HCT116 (cell line): ENCODE measurements around the gene DPP6. TPM values are rescaled to one million over a fixed set of nuclear protein-coding genes. Genes with fewer than 3 reads are reported as not detected.

Source experiments
- ATAC-seq: fragments of 200-7000 bp; cut with Tn5 transposase; 2 replicates; pipeline ENCODE4 v1.9.1; 2020; ENCODE audit warnings: mild to moderate bottlenecking, moderate library complexity
- BruUV-seq: library from RNA; stranded (reverse); fragments of 400-500 nt; replicated peaks from 2 replicates; lab custom pipeline; 2021; lab: Mats Ljungman, UMichigan
- CTCF ChIA-PET: fragments of 300-600 bp; sonication (Branson Sonifier 250); formaldehyde crosslinking; loops from one replicate; lab custom pipeline; 2021; ENCODE audit warnings: antibody characterized with exemption; lab: Charles Lee
- POLR2A ChIA-PET: fragments of 300-600, 350-600 bp; sonication (Branson Sonifier 250); formaldehyde crosslinking; loops from one replicate; lab custom pipeline; 2021; ENCODE audit warnings: antibody characterized with exemption; lab: Charles Lee
- RAD21 ChIA-PET, 2 experiments: fragments of 300-600 bp; sonication (Branson Sonifier 250); formaldehyde crosslinking; loops; one replicate each; lab custom pipeline; 2023; ENCODE audit warnings: low total read pairs in 2 of 2; ENCODE audit not compliant: uncharacterized antibody in 2 of 2, unreplicated experiment in 2 of 2, low non-redundant PET in 1 of 2; lab: Charles Lee
- DNase-seq: peaks from one replicate; pipeline ENCODE4 v3.0.0-alpha.2; 2010; ENCODE audit warnings: low read depth, low spot score
- H2AFZ ChIP-seq: fragments of 200-600 bp; shearing (Covaris generic), sonication (generic); 2 replicates; pipeline ENCODE4 v1.6.1; 2017; ENCODE audit warnings: low read depth, mixed run types, mixed read lengths, antibody characterized with exemption, low read length; ENCODE audit not compliant: poor library complexity, severe bottlenecking
- H3K27ac ChIP-seq: 2 replicates; pipeline ENCODE4 v1.5.1; 2012; ENCODE audit warnings: low read depth, low read length
- H3K27me3 ChIP-seq: fragments of 200-600 bp; sonication (generic); 2 replicates; pipeline ENCODE4 v1.6.1; 2016; ENCODE audit warnings: mixed run types, low read length, mixed read lengths; ENCODE audit not compliant: insufficient read depth
- H3K36me3 ChIP-seq, 2 experiments: fragments of 200-500 bp in 1 of 2; fragments of 200-600 bp in 1 of 2; sonication (Bioruptor generic) in 1 of 2; sonication (generic) in 1 of 2; 2 replicates each; pipeline versions ENCODE4 v1.5.1 to v1.6.1; 2014 to 2016; ENCODE audit warnings: low read length in 2 of 2, inconsistent platforms in 1 of 2, mixed read lengths in 1 of 2, mixed run types in 1 of 2; ENCODE audit not compliant: insufficient read depth in 2 of 2, control insufficient read depth in 1 of 2
- H3K4me1 ChIP-seq, 2 experiments: fragments of 200-600 bp in 1 of 2; sonication (generic) in 1 of 2; 2 replicates each; pipeline versions ENCODE4 v1.5.1 to v1.6.1; 2012 to 2017; ENCODE audit warnings: low read length in 2 of 2, inconsistent platforms in 1 of 2, mild to moderate bottlenecking in 1 of 2, mixed read lengths in 1 of 2, mixed run types in 1 of 2, moderate library complexity in 1 of 2; ENCODE audit not compliant: insufficient read depth in 2 of 2, control insufficient read depth in 1 of 2
- H3K4me2 ChIP-seq: fragments of 200-600 bp; sonication (generic); 2 replicates; pipeline ENCODE4 v1.6.1; 2017; ENCODE audit warnings: mixed run types, low read length, mixed read lengths
- H3K4me3 ChIP-seq, 2 experiments: fragments of 200-600 bp in 1 of 2; sonication (generic) in 1 of 2; replicated peaks in 1 of 2; 2 replicates each; pipeline ENCODE4 v1.5.1; 2011 to 2016; ENCODE audit warnings: low read length in 2 of 2, control low read depth in 1 of 2, low read depth in 1 of 2, mild to moderate bottlenecking in 1 of 2, mixed read lengths in 1 of 2, mixed run types in 1 of 2
- H3K79me2 ChIP-seq: fragments of 200-600 bp; sonication (generic); 2 replicates; pipeline ENCODE4 v1.6.1; 2017; ENCODE audit warnings: mild to moderate bottlenecking, mixed run types, low read length, moderate library complexity, mixed read lengths; ENCODE audit not compliant: insufficient read depth
- H3K9ac ChIP-seq: fragments of 200-600 bp; sonication (generic); 2 replicates; pipeline ENCODE4 v1.6.1; 2016; ENCODE audit warnings: low read length, mixed read lengths
- H3K9me2 ChIP-seq: fragments of 200-600 bp; sonication (generic), shearing (Covaris generic); 2 replicates; pipeline ENCODE4 v1.6.1; 2017; ENCODE audit warnings: mixed run types, mild to moderate bottlenecking, moderate library complexity; ENCODE audit not compliant: insufficient read depth
- H3K9me3 ChIP-seq, 2 experiments: fragments of 200-500 bp in 1 of 2; fragments of 200-600 bp in 1 of 2; sonication (Bioruptor generic) in 1 of 2; sonication (generic) in 1 of 2; 2 replicates each; pipeline ENCODE4 v1.6.1; 2014 to 2017; ENCODE audit warnings: low read length in 2 of 2, mixed read lengths in 2 of 2, inconsistent platforms in 1 of 2, low read depth in 1 of 2, mild to moderate bottlenecking in 1 of 2, mixed run types in 1 of 2, moderate library complexity in 1 of 2; ENCODE audit not compliant: control insufficient read depth in 1 of 2, insufficient read depth in 1 of 2
- H4K20me1 ChIP-seq: fragments of 200-600 bp; sonication (generic), shearing (Covaris generic); 2 replicates; pipeline ENCODE4 v1.6.1; 2017; ENCODE audit warnings: mixed run types, mild to moderate bottlenecking, moderate library complexity; ENCODE audit not compliant: insufficient read depth
- ATF3 ChIP-seq: IDR thresholded peaks from 2 replicates; pipeline ENCODE4 v1.6.1; 2012
- CBX3 ChIP-seq: IDR thresholded peaks from 2 replicates; pipeline ENCODE4 v1.6.1; 2012; ENCODE audit warnings: low read depth
- CEBPB ChIP-seq: IDR thresholded peaks from 2 replicates; pipeline ENCODE4 v1.6.1; 2012; ENCODE audit warnings: low read depth
- CTCF ChIP-seq, 3 experiments: fragments of 200-600 bp in 1 of 3; sonication (generic) in 1 of 3; IDR thresholded peaks in 2 of 3; conservative IDR thresholded peaks in 1 of 3; 2 replicates each; pipeline ENCODE4 v1.5.1; 2012 to 2017; ENCODE audit warnings: low read depth in 2 of 3, low read length in 2 of 3, antibody characterized with exemption in 1 of 3, borderline replicate concordance in 1 of 3, control low read depth in 1 of 3, mild to moderate bottlenecking in 1 of 3, mixed read lengths in 1 of 3, mixed run types in 1 of 3, moderate library complexity in 1 of 3; ENCODE audit not compliant: insufficient read depth in 1 of 3
- EGR1 ChIP-seq: IDR thresholded peaks from 2 replicates; pipeline ENCODE4 v1.6.1; 2012; ENCODE audit warnings: low read depth
- EZH2 ChIP-seq: fragments of 200-600 bp; sonication (generic); IDR thresholded peaks from 2 replicates; pipeline ENCODE4 v1.6.1; 2017; ENCODE audit warnings: antibody characterized with exemption, mixed run types
- EZH2phosphoT487 ChIP-seq: fragments of 200-600 bp; IDR thresholded peaks from 2 replicates; pipeline ENCODE4 v1.6.1; 2018; ENCODE audit warnings: antibody characterized with exemption, borderline replicate concordance
- FOSL1 ChIP-seq: IDR thresholded peaks from 2 replicates; pipeline ENCODE4 v1.6.1; 2012; ENCODE audit warnings: low read depth
- JUND ChIP-seq: IDR thresholded peaks from 2 replicates; pipeline ENCODE4 v1.6.1; 2012
- MAX ChIP-seq: IDR thresholded peaks from 2 replicates; pipeline ENCODE4 v1.6.1; 2012
- POLR2AphosphoS5 ChIP-seq: IDR thresholded peaks from 2 replicates; pipeline ENCODE4 v1.6.1; 2011; ENCODE audit warnings: mild to moderate bottlenecking, low read depth, low read length, moderate library complexity
- REST ChIP-seq: IDR thresholded peaks from 2 replicates; pipeline ENCODE4 v1.6.1; 2012; ENCODE audit warnings: low read depth
- SIN3A ChIP-seq: IDR thresholded peaks from 2 replicates; pipeline ENCODE4 v1.6.1; 2012; ENCODE audit warnings: low read depth
- SP1 ChIP-seq: IDR thresholded peaks from 2 replicates; pipeline ENCODE4 v1.6.1; 2012; ENCODE audit warnings: low read depth
- TCF7L2 ChIP-seq: IDR thresholded peaks from 2 replicates; pipeline ENCODE4 v1.7.0; 2011; ENCODE audit warnings: borderline replicate concordance, inconsistent platforms; ENCODE audit not compliant: insufficient read depth, insufficient read length; ENCODE audit errors: extremely low read depth
- YY1 ChIP-seq: IDR thresholded peaks from 2 replicates; pipeline ENCODE4 v1.6.1; 2011; ENCODE audit warnings: low read length, low read depth, moderate library complexity, mild to moderate bottlenecking; ENCODE audit not compliant: insufficient replicate concordance; ENCODE audit errors: extremely low read depth
- ZBTB33 ChIP-seq: IDR thresholded peaks from 2 replicates; pipeline ENCODE4 v1.6.1; 2011; ENCODE audit warnings: mild to moderate bottlenecking, low read length, moderate library complexity; ENCODE audit not compliant: insufficient replicate concordance; ENCODE audit errors: extremely low read depth
- ZNF274 ChIP-seq: fragments of 200-500 bp; sonication (Bioruptor generic); IDR thresholded peaks from 2 replicates; pipeline ENCODE4 v1.6.1; 2014; ENCODE audit warnings: mild to moderate bottlenecking, low read depth, low read length, inconsistent platforms
- intact Hi-C: fragments of 100-400 bp; cut with micrococcal nuclease; formaldehyde crosslinking; loops from 2 replicates; pipeline ENCODE4 v1.10.0; 2022
- total RNA-seq: library from RNA; stranded (reverse); gene quantifications from one replicate; pipeline ENCODE4 v1.2.1, GENCODE V29; 2021; ENCODE audit not compliant: unreplicated experiment

Gene DPP6
- total RNA-seq, 1 experiment from 2014 or later = not detected

- no peak for TF ChIP-seq YY1
- no peak for TF ChIP-seq ZBTB33
- no peak for TF ChIP-seq ZNF274
- no peak for TF ChIP-seq MAX
- TF ChIP-seq POLR2AphosphoS5 = no peak
- TF ChIP-seq JUND = no peak
- no peak for TF ChIP-seq CBX3
- no peak for TF ChIP-seq TCF7L2
- TF ChIP-seq SP1 = no peak
- TF ChIP-seq ATF3 = no peak
- no peak for TF ChIP-seq FOSL1
- TF ChIP-seq SIN3A = no peak
- no peak for TF ChIP-seq EZH2phosphoT487
- no peak for TF ChIP-seq EZH2
- no peak for TF ChIP-seq CEBPB
- TF ChIP-seq CTCF (IDR thresholded peaks at IDR 0.05 in 2 of 3, conservative IDR thresholded peaks at IDR 0.05 in 1 of 3; ENCODE audit: borderline replicate concordance in 1 of 3, insufficient read depth in 1 of 3, low read depth in 2 of 3, low read length in 2 of 3) = no peak
- no peak for TF ChIP-seq REST
- TF ChIP-seq EGR1 = no peak
- TF ChIP-seq, all 23 proteins: peak for 0
Observed at GRCh38 chr7:154785898-154786297, 733.7 kb downstream of the DPP6 start.

More at GRCh38 chr7:154785898-154786297, 733.7 kb downstream of the DPP6 start:
- no peak overlapping the region for H3K4me2 ChIP-seq
- no TSS peak for BruUV-seq
- no peaks in the 10 kb centered on the region for H3K79me2 ChIP-seq
- H3K36me3 ChIP-seq = no peaks in the 10 kb centered on the region
- ChIA-PET POLR2A (no interaction called here), CTCF (no interaction called here), RAD21 (no interaction called here)
- H2AFZ ChIP-seq = no peak overlapping the region
- H3K9ac ChIP-seq = no peak overlapping the region
- no peak overlapping the region for H3K27ac ChIP-seq
- no peak overlapping the region for H3K4me3 ChIP-seq
- intact Hi-C loops = no loop called here
- DNase-seq (no peak), ATAC-seq (no peak)
- no peaks in the 10 kb centered on the region for H3K4me1 ChIP-seq
- H4K20me1 ChIP-seq = no peaks in the 10 kb centered on the region
- H3K27me3 ChIP-seq = no peaks in the 10 kb centered on the region
- no peaks in the 10 kb centered on the region; a peak in 1 of 4 replicates for H3K9me3 ChIP-seq
- no peaks in the 10 kb centered on the region for H3K9me2 ChIP-seq
